NB4 (cell line): Measurements from ENCODE around the gene TMEM221.

Experiments used
- DNase-seq: peaks from one replicate; pipeline ENCODE4 v3.0.0; 2010; ENCODE audit warnings: low read depth
- H3K4me3 ChIP-seq: one replicate; pipeline ENCODE4 v1.5.1; 2011; ENCODE audit warnings: mild to moderate bottlenecking, low read depth, low read length, moderate library complexity
- CTCF ChIP-seq: IDR thresholded peaks from one replicate; pipeline ENCODE4 v1.5.1; 2012; ENCODE audit warnings: low read depth, low read length
- MAX ChIP-seq: IDR thresholded peaks from 2 replicates; pipeline ENCODE4 v1.6.1; 2011; ENCODE audit warnings: low read depth, low read length
- MYC ChIP-seq: IDR thresholded peaks from 2 replicates; pipeline ENCODE4 v1.6.1; 2011; ENCODE audit warnings: low read depth, low read length
- POLR2A ChIP-seq: IDR thresholded peaks from 2 replicates; pipeline ENCODE4 v1.6.1; 2011; ENCODE audit warnings: mild to moderate bottlenecking; ENCODE audit not compliant: insufficient read length; ENCODE audit errors: extremely low read depth

TMEM221 gene

GRCh38 chr19:17405250-17406045 is 43.0 kb downstream of the TMEM221 start, which contains the start of gene BST2:
BST2 (minus strand) TSS chr19:17405630; CDS start chr19:17405575, 55 bp downstream.
- TF ChIP-seq MAX = peak; percentile 16; the same call in 1 of the 2 replicates
- TF ChIP-seq CTCF = no peak
- TF ChIP-seq POLR2A = peak; percentile 72
- no peak; the same call in 1 of the 2 replicates for TF ChIP-seq MYC
- peak; percentile 94 for DNase-seq
- H3K4me3 ChIP-seq = peak within 1 kb of the TSS; percentile 74

- TF ChIP-seq MAX (no peak), MYC (no peak), CTCF (no peak), POLR2A (no peak)
- H3K4me3 ChIP-seq = peak overlapping the region; percentile 74
- peak; percentile 27 for DNase-seq
These were observed 43.7 kb downstream of the TMEM221 start for GRCh38 chr19:17404621-17405249.

GRCh38 chr19:17404015-17404414 is 44.5 kb downstream of the TMEM221 start:
- peak; percentile 36 for DNase-seq
- peak overlapping the region; percentile 74 for H3K4me3 ChIP-seq
- TF ChIP-seq POLR2A = no peak
- no peak for TF ChIP-seq CTCF
- no peak for TF ChIP-seq MAX
- TF ChIP-seq MYC = no peak

- no peak overlapping the region for H3K4me3 ChIP-seq
- TF ChIP-seq MAX (no peak), MYC (no peak), POLR2A (no peak), CTCF (no peak)
- peak; percentile 25 for DNase-seq
These were observed 45.2 kb downstream of the TMEM221 start for GRCh38 chr19:17402982-17403855.

GRCh38 chr19:17401628-17402027 is 46.8 kb downstream of the TMEM221 start:
- no peak for DNase-seq
- TF ChIP-seq MAX (no peak), MYC (no peak), POLR2A (no peak), CTCF (no peak)

More at GRCh38 chr19:17401628-17402027, 46.8 kb downstream of the TMEM221 start:
- H3K4me3 ChIP-seq = no peak overlapping the region
